ENCODE measurements around the gene ZC3HAV1.
"Not testable (repeated sequence)": the region's sequence is repeated elsewhere in the genome, so short reads cannot be mapped to it uniquely, and the experiment has no call there.

Gene ZC3HAV1

GRCh38 chr7:139049111-139049510 lies 60.4 kb downstream of the ZC3HAV1 start:
- DNase-seq, result no peak

- no peak for DNase-seq
Observed at GRCh38 chr7:139047970-139048369, 61.5 kb downstream of the ZC3HAV1 start.

GRCh38 chr7:139046143-139046542 lies 63.4 kb downstream of the ZC3HAV1 start:
- DNase-seq, result no peak

- DNase-seq, result peak; percentile 34
Observed at GRCh38 chr7:139044813-139045794, 64.4 kb downstream of the ZC3HAV1 start.

- DNase-seq, result peak; percentile 62
Observed at GRCh38 chr7:139043823-139044812, 65.4 kb downstream of the ZC3HAV1 start.

- DNase-seq, result no peak
Observed at GRCh38 chr7:139041378-139042085, 68.0 kb downstream of the ZC3HAV1 start.

- no peak for DNase-seq
Observed at GRCh38 chr7:139038691-139039090, 70.8 kb downstream of the ZC3HAV1 start.

GRCh38 chr7:139036901-139037300 lies 72.6 kb downstream of the ZC3HAV1 start:
- DNase-seq, result no peak

- peak; percentile 30 for DNase-seq
Observed at GRCh38 chr7:139035586-139036353, 73.8 kb downstream of the ZC3HAV1 start, which contains the start of gene ZC3HAV1L. ZC3HAV1L (minus strand) TSS chr7:139036042; CDS start chr7:139036017, 25 bp downstream.

GRCh38 chr7:139034855-139035585 lies 74.5 kb downstream of the ZC3HAV1 start:
- no peak for DNase-seq

GRCh38 chr7:139034336-139034735 lies 75.2 kb downstream of the ZC3HAV1 start:
- DNase-seq, result no peak

- no peak for DNase-seq
Observed at GRCh38 chr7:139033346-139034114, 76.0 kb downstream of the ZC3HAV1 start.

GRCh38 chr7:139032473-139032872 lies 77.0 kb downstream of the ZC3HAV1 start:
- DNase-seq, result no peak

- DNase-seq, result no peak
Observed at GRCh38 chr7:139029353-139029752, 80.2 kb downstream of the ZC3HAV1 start.

- DNase-seq, result no peak
Observed at GRCh38 chr7:139026551-139026950, 83.0 kb downstream of the ZC3HAV1 start.

- not testable (repeated sequence) for DNase-seq
Observed at GRCh38 chr7:139025861-139026260, 83.7 kb downstream of the ZC3HAV1 start.

- no peak for DNase-seq
Observed at GRCh38 chr7:139023076-139023475, 86.4 kb downstream of the ZC3HAV1 start.

- DNase-seq, result no peak
Observed at GRCh38 chr7:139022286-139022685, 87.2 kb downstream of the ZC3HAV1 start.

GRCh38 chr7:139018910-139019309 lies 90.6 kb downstream of the ZC3HAV1 start:
- no peak for DNase-seq

- peak; percentile 56 for DNase-seq
Observed at GRCh38 chr7:139016931-139017511, 92.5 kb downstream of the ZC3HAV1 start.
